Testis (tissue), 3 donors: ENCODE measurements around the gene HOMER3. TPM values are rescaled to one million over a fixed set of nuclear protein-coding genes. Genes with fewer than 3 reads are reported as not detected.

Experiments used
- DNase-seq: peaks from one replicate; pipeline ENCODE4 v3.0.0-alpha.2; 2019
- H3K27ac ChIP-seq, 2 donors: fragments of 200-600 bp; sonication (generic); one replicate each; pipeline ENCODE4 v1.5.1; 2019
- H3K27me3 ChIP-seq: fragments of 200-600 bp; sonication (generic); one replicate; pipeline ENCODE4 v1.5.1; 2019
- H3K36me3 ChIP-seq: fragments of 200-600 bp; sonication (generic); one replicate; pipeline ENCODE4 v1.5.1; 2017; ENCODE audit warnings: low read depth; ENCODE audit errors: missing control alignments
- H3K4me1 ChIP-seq: fragments of 200-600 bp; sonication (generic); one replicate; pipeline ENCODE4 v1.5.1; 2019
- H3K4me3 ChIP-seq, 2 donors: fragments of 200-600 bp; sonication (generic); one replicate each; pipeline ENCODE4 v1.5.1; 2017 to 2019
- H3K9me3 ChIP-seq: fragments of 200-600 bp; sonication (generic); one replicate; pipeline ENCODE4 v1.5.1; 2017
- POLR2A ChIP-seq: fragments of 450-650 bp; IDR thresholded peaks from one replicate; pipeline ENCODE4 v1.6.1; 2017; ENCODE audit warnings: antibody characterized with exemption, mild to moderate bottlenecking, moderate library complexity
- WGBS, 2 donors: methylation state at CpG; one replicate each; pipeline ENCODE4 v1.1.5; 2018; 5-methylcytosine and 5-hydroxymethylcytosine counted together
- intact Hi-C: fragments of 100-400 bp; cut with DNase I; formaldehyde crosslinking; loops from one replicate; pipeline ENCODE4 v1.15.1; 2023; ENCODE audit warnings: low total_unique reads
- polyA plus RNA-seq: library from polyadenylated mRNA; stranded (reverse); fragments of 350-450 nt; fragmentation: Illumina TruSeq; extraction: RNeasy Lipid Tissue Mini Kit (QIAGEN cat#74804); gene quantifications from one replicate; pipeline ENCODE4 v1.2.3, GENCODE V29; 2014; ENCODE audit warnings: low read depth, low replicate concordance; ENCODE audit not compliant: insufficient read depth
- total RNA-seq, 2 donors: library from RNA; depleted of rRNA; stranded (reverse); fragments of >200 nt; gene quantifications; one replicate each; pipeline ENCODE4 v1.2.3, GENCODE V29; 2016
- TF ChIP-seq, protein P1 (sequence below), 3 experiments: fragments of 450-650 bp in 2 of 3; fragments of 200-600 bp in 1 of 3; sonication (generic) in 1 of 3; IDR thresholded peaks; one replicate each; pipeline ENCODE4 v1.5.1; 2016 to 2019; ENCODE audit warnings: antibody characterized with exemption in 3 of 3, mild to moderate bottlenecking in 2 of 3, moderate library complexity in 1 of 3

HOMER3 gene
- total and polyA plus RNA-seq, 3 donors from 2014 or later = 19.9 to 39.6 (median 31.3) TPM

DNA sequence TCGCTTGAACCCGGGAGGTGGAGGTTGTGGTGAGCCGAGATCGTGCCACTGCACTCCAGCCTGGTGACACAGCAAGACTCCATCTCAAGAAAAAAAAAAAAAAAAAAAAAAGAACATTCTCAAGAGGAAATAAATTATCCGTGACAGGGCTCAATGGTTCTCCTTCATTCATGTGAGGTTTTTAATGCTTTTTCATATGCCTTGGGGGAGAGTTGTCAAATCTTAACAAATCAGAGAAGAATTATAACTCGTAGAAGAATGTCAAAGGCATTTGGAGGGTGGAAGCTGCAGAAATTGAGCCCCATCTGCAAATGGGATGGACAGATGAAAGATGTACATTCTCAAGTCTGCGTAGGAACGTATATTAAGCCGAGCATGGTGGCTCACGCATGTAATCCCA lies 34.9 kb upstream of the HOMER3 start:
- no peak overlapping the region for H3K4me3 ChIP-seq
- no peak overlapping the region for H3K27ac ChIP-seq
- TF ChIP-seq POLR2A = no peak
- TF ChIP-seq, protein P1, sequence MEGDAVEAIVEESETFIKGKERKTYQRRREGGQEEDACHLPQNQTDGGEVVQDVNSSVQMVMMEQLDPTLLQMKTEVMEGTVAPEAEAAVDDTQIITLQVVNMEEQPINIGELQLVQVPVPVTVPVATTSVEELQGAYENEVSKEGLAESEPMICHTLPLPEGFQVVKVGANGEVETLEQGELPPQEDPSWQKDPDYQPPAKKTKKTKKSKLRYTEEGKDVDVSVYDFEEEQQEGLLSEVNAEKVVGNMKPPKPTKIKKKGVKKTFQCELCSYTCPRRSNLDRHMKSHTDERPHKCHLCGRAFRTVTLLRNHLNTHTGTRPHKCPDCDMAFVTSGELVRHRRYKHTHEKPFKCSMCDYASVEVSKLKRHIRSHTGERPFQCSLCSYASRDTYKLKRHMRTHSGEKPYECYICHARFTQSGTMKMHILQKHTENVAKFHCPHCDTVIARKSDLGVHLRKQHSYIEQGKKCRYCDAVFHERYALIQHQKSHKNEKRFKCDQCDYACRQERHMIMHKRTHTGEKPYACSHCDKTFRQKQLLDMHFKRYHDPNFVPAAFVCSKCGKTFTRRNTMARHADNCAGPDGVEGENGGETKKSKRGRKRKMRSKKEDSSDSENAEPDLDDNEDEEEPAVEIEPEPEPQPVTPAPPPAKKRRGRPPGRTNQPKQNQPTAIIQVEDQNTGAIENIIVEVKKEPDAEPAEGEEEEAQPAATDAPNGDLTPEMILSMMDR (IDR thresholded peaks at IDR 0.05) = no peak
- 84% methylated on average over 10 of the region's 10 CpGs for WGBS, 2 donors
- peaks cover 13% of the 10 kb centered on the region for H3K4me1 ChIP-seq
- DNase-seq = no peak
- H3K27me3 ChIP-seq = no peaks in the 10 kb centered on the region
- no peaks in the 10 kb centered on the region for H3K36me3 ChIP-seq
- intact Hi-C loops = no loop called here
- no peaks in the 10 kb centered on the region for H3K9me3 ChIP-seq

DNA sequence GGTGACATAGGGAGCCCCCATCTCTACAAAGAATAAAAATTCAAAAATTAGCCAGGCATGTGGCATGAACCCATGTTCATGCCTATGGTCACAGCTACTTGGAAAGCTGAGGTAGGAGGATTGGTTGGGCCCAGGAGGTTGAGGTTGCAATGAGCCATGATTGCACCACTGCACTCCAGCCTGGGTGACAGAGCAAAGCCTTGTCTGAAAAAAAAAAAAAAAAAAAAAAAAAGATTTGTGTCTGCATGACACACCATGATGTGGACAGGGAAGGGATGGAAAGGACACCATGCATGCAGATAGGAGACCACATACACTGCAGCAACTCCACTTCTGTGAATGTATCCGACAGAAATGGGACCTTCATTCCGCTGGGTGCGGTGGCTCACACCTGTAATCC lies 34.0 kb upstream of the HOMER3 start:
- Histone ChIP-seq H3K9me3 (no peaks in the 10 kb centered on the region), H3K4me3 (no peak overlapping the region), H3K27ac (no peak overlapping the region), H3K36me3 (no peaks in the 10 kb centered on the region), H3K4me1 (peaks cover 13% of the 10 kb centered on the region), H3K27me3 (no peaks in the 10 kb centered on the region)
- intact Hi-C loops = no loop called here
- no peak for DNase-seq
- TF ChIP-seq, protein P1 (IDR thresholded peaks at IDR 0.05) = no peak
- no peak for TF ChIP-seq POLR2A
- WGBS, 2 donors = 88 to 94% methylated on average over 3 of the region's 3 CpGs

DNA sequence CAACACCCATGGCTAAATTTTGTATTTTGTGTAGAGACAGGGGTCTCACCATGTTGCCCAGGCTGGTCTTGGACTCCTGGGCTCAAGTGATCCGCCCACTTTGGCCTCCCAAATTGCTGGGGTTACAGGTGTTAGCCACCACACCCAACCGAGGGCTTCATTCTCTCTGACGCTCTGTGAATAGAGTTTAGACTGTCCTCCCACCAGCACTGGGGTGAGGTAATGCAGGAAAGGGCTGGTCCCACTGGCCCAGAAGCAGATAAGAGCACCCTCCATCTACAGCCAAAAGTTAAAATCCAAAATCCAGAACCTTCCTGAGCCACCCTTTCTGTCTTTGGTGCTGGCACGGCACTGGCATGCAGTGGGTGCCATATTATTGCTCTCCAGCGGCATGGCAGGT lies 31.8 kb upstream of the HOMER3 start:
- peak overlapping the region; percentile 37 to 76 for H3K27ac ChIP-seq

DNA sequence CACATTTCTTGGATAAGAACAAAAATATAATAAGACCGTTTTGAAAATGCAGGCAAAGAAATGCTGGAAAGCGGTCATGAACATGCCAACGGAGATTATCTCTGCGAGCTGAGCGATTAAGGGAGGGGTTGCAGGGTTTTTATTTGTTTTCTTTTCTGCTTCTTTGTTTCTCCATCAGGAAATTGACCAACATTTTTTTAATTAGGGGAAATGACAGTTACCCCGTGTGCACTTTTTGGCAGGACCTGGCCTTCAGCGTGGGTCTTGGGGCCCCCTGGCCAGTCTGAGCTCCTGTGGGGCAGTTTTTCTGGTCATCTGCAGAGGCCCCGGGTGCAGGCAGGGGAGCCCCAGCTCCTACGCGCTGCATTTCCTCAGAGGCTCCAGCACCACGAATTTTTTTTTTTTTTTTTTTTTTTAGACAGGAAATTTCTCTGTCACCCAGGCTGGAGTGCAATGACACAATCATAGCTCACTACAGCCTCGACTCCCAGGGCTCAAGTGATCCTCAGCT lies 31.3 kb upstream of the HOMER3 start:
- TF ChIP-seq POLR2A = no peak
- TF ChIP-seq, protein P1 (IDR thresholded peaks at IDR 0.05) = no peak
- Histone ChIP-seq H3K36me3 (no peaks in the 10 kb centered on the region), H3K27ac (peak overlapping the region; percentile 37 to 76), H3K27me3 (no peaks in the 10 kb centered on the region), H3K9me3 (no peaks in the 10 kb centered on the region), H3K4me3 (no peak overlapping the region), H3K4me1 (peaks cover 8% of the 10 kb centered on the region)
- 22 to 37% methylated on average over 12 of the region's 12 CpGs for WGBS, 2 donors
- intact Hi-C loops = no loop called here
- DNase-seq = peak; percentile 34

More for the DNA sequence above, 31.8 kb upstream of the HOMER3 start:
- intact Hi-C loops = no loop called here
- H3K36me3 ChIP-seq = no peaks in the 10 kb centered on the region
- TF ChIP-seq, protein P1 (IDR thresholded peaks at IDR 0.05) = no peak
- TF ChIP-seq POLR2A = no peak
- no peaks in the 10 kb centered on the region for H3K27me3 ChIP-seq
- peaks cover 13% of the 10 kb centered on the region for H3K4me1 ChIP-seq
- no peak overlapping the region for H3K4me3 ChIP-seq
- no peaks in the 10 kb centered on the region for H3K9me3 ChIP-seq
- no peak for DNase-seq
- 78 to 80% methylated on average over 4 to 5 of the region's 5 CpGs for WGBS, 2 donors

DNA sequence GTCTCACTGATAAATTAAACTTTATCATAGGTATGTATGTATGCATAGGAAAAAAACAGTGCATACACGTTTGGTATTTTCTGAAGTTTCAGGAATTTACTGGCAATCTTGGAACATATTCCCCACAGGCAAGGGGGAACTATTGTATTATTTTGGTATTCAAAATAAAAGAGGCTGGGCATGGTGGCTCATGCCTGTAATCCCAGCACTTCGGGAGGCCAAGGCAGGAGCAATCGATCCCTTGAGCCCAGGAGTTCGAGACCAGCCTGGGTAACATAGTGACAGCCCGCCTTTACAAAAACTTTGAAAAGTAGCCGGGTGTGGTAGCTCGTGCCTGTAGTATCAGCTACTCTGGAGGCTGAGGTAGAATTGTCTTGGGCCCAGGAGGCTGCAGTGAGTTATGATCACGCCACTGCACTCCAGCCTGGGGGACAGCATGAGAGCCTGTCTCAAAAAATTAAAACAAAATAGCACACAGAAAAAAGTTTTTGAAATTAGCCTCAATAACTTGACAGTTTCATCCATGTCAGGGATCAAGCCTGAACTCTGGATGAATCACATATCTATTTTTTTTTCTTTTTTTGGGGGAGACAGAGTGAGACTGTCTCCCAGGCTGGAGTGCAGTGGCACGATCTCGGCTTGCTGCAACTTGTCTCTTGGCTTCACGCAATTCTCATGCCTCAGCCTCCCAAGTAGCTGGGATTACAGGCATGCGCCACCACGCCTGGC lies 29.1 kb upstream of the HOMER3 start:
- H3K27ac ChIP-seq = no peak overlapping the region
- no peak for DNase-seq
- no peak for TF ChIP-seq POLR2A
- TF ChIP-seq, protein P1 (IDR thresholded peaks at IDR 0.05) = no peak
- H3K4me3 ChIP-seq = no peak overlapping the region
- no peaks in the 10 kb centered on the region for H3K27me3 ChIP-seq
- H3K9me3 ChIP-seq = no peaks in the 10 kb centered on the region
- 86 to 89% methylated on average over 13 of the region's 13 CpGs for WGBS, 2 donors
- intact Hi-C loops = no loop called here
- no peaks in the 10 kb centered on the region for H3K36me3 ChIP-seq
- peaks cover 8% of the 10 kb centered on the region for H3K4me1 ChIP-seq
